Measurements from ENCODE around the gene E2F4.

The E2F4 gene

DNA sequence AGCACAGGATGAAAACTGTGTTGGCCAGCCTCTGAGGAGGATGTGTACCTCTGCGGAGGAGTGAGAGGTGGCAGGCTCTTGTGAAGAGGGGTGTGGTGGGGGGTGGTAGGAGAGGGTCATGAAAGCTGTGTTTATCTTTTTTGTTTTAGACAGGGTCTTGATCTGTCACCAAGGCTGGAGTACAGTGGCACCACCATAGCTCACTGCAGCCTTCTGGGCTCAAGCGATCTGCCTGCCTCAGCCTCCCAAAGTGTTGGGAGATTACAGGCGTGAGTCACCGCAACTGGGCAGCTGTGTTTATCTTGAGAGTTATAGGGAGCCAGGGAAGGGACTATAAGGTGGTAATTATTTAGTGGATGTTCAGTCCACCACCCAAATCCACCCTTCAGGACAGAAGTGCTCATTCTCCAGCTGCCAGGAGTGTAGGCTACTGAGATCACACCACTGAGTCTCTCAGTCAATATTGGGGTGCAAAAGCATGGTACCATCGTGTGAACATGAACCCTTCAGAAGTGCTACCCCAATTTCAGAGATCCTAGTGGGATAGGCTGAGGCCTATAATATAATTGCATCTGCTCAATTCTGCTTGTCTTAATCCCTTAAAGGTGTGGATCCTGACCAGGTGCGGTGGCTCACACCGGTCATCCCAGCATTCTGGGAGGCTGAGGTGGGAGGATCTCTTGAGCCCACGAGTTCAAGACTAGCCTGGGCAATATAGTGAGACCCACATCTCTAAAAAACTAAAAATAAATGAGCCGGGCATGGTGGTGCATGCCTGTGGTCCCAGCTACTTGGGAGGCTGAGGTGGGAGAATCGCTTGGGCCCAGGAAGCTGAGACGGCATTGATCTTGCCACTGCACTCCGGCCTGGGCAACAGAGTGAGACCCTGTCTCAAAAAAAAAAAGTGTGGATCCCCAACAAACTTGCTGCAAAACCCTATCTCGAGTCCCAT lies 1.2 kb upstream of the E2F4 start:
- peaks cover 9% of the 10 kb centered on the region for H3K36me3 Mint-ChIP-seq
- H3K27me3 Mint-ChIP-seq, result no peaks in the 10 kb centered on the region
- peak overlapping the region; percentile 95 for H3K4me3 Mint-ChIP-seq
- no peaks in the 10 kb centered on the region for H3K9me3 Mint-ChIP-seq
- H3K4me1 Mint-ChIP-seq, result peaks cover 27% of the 10 kb centered on the region
- no peak overlapping the region for H3K27ac Mint-ChIP-seq

DNA sequence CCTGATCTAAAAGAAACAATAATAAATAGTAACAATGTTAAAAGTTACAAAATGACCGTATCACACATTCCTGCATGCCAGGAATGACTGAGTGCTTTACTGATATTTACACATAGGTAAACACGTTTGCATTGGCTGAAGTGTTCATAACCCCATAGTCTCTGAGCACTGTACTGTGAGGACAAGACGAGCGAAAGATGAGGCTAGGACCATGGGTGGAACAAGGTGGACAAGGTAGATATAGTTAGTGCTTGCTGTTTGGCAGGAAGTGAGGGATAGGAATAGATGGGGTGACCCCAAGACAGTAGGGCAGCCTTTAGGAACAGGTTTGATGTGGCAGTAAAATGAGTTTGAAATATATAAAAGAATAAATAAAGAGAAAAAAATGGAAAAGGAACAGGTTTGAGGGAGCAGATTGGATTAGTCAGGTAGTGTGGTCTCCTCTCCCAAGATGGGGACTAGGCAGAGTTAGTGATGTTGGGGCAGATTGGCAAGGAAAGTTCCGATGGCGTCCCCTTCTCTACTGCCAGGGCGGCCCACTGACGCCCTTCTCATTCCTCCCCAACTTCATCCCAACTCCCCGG lies 452 bp upstream of the E2F4 start:
- Mint-ChIP-seq H3K4me3 (peak overlapping the region; percentile 95), H3K27ac (peak overlapping the region; percentile 89), H3K36me3 (peaks cover 13% of the 10 kb centered on the region), H3K27me3 (no peaks in the 10 kb centered on the region), H3K4me1 (peaks cover 34% of the 10 kb centered on the region), H3K9me3 (no peaks in the 10 kb centered on the region)

DNA sequence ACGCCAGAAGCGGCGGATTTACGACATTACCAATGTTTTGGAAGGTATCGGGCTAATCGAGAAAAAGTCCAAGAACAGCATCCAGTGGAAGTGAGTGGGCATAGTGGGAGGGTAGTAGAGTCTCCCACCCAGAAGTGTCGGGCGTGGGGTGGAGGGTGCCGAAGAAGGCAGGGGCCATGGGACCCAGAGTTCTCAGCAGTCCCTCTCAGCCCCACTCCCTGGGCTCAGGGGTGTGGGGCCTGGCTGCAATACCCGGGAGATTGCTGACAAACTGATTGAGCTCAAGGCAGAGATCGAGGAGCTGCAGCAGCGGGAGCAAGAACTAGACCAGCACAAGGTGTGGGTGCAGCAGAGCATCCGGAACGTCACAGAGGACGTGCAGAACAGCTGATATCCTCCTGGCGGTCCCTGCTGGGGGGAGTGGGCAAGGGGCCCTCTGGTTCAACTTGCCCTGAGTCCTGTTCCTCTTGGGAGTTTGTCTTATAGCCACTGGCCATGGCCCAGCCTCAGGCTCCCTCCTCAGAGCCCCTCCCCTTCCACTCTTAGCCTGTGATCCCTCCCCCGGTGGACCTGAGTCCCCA lies 916 bp downstream of the E2F4 start:
- peak overlapping the region; percentile 51 for H3K27ac Mint-ChIP-seq
- H3K9me3 Mint-ChIP-seq, result no peaks in the 10 kb centered on the region
- H3K4me1 Mint-ChIP-seq, result peaks cover 38% of the 10 kb centered on the region
- H3K4me3 Mint-ChIP-seq, result peak overlapping the region; percentile 95
- H3K36me3 Mint-ChIP-seq, result peaks cover 17% of the 10 kb centered on the region
- no peaks in the 10 kb centered on the region for H3K27me3 Mint-ChIP-seq

DNA sequence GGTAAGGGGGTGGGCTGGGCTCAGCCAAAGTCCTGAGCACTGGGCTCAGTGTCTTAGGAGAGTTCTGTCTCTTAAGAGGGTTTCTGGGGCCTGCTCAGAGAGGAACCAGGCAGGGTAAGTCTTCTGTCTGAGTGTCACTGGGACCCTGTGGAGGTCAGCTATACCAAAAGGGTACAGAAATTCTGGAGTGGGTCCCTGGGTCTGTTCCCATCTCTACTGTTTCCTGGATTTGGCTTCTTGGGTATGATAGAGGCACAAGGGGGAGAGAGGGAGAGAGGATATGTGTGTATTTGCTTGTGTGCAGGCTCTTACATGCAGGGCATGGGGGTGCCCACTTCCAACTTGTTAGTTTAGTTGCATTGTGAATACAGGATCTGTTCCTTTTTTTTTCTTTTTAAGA lies 1.6 kb downstream of the E2F4 start:
- peaks cover 18% of the 10 kb centered on the region for H3K36me3 Mint-ChIP-seq
- H3K27me3 Mint-ChIP-seq, result no peaks in the 10 kb centered on the region
- H3K9me3 Mint-ChIP-seq, result no peaks in the 10 kb centered on the region
- H3K4me3 Mint-ChIP-seq, result peak overlapping the region; percentile 95
- peaks cover 38% of the 10 kb centered on the region for H3K4me1 Mint-ChIP-seq
- H3K27ac Mint-ChIP-seq, result peak overlapping the region; percentile 46

DNA sequence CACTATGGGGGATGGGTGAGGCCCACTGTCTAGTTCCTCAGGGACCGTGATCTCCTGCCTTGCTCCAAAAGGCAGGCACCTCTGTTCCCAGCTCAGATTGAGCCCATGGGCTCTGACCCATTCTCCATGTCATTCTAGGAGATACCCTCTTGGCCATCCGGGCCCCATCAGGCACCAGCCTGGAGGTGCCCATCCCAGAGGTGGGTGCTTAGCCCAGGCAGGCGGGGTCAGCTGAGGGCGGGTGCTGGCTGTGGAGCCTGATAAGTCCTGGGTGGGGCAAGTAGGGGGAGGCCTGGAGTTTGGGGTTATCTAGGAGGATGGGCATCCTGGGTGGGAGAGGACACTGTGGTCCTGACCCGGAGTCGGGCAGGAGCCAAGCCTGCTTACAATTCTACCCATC lies 2.3 kb downstream of the E2F4 start:
- no peaks in the 10 kb centered on the region for H3K27me3 Mint-ChIP-seq

DNA sequence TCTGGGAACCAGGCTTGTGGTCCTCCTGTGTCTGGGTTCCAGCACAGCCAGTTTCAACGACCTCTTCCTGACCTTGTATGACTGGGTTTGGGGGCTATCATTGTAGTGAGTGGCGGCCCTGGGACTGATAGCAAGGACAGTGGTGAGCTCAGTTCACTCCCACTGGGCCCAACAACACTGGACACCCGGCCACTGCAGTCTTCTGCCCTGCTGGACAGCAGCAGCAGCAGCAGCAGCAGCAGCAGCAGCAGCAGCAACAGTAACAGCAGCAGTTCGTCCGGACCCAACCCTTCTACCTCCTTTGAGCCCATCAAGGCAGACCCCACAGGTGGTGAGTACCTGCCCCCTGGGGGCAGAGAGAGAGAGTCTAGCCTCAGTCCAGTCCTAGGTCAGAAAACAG lies 3.7 kb downstream of the E2F4 start:
- H3K36me3 Mint-ChIP-seq, result peaks cover 18% of the 10 kb centered on the region
- H3K4me3 Mint-ChIP-seq, result no peak overlapping the region
- no peak overlapping the region for H3K27ac Mint-ChIP-seq
- H3K9me3 Mint-ChIP-seq, result no peaks in the 10 kb centered on the region
- H3K4me1 Mint-ChIP-seq, result peaks cover 38% of the 10 kb centered on the region
- no peaks in the 10 kb centered on the region for H3K27me3 Mint-ChIP-seq

More for the DNA sequence above, 2.3 kb downstream of the E2F4 start:
- peaks cover 38% of the 10 kb centered on the region for H3K4me1 Mint-ChIP-seq
- peaks cover 18% of the 10 kb centered on the region for H3K36me3 Mint-ChIP-seq
- H3K9me3 Mint-ChIP-seq, result no peaks in the 10 kb centered on the region
- peak overlapping the region; percentile 95 for H3K4me3 Mint-ChIP-seq
- peak overlapping the region; percentile 41 for H3K27ac Mint-ChIP-seq

DNA sequence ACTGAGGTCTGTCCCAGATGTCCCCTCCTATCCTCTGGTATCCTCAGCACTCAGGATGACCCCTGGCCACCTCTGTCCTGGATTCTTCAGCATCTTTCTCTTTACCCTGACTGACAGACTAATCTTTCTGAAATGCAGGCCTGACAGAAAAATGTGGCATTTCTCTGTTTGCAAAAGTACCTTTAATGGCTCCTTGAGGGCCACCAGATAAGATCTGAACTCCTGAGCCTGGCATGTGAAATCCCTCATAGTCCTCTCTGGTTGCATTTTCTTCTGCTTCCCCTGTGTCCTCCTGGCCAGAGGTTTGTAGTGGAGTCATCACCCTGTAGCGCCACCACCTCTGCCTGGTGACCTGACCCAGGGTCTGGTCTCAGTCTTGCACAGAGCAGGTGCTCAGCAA lies 4.9 kb downstream of the E2F4 start:
- H3K27ac Mint-ChIP-seq, result peak overlapping the region; percentile 76

DNA sequence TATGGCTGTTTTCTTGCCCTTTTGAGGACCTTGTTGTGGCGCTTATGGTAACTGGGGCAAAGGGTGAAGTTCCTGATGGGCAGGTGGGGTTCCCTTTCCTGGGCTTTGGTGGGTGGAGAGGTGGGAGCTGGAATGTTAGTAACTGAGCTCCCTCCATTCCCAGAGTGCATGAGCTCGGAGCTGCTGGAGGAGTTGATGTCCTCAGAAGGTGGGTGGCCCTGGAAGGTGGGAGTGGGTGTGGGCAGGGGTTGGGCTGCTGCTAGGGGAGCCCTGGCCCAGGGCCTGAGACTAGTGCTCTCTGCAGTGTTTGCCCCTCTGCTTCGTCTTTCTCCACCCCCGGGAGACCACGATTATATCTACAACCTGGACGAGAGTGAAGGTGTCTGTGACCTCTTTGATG lies 5.7 kb downstream of the E2F4 start:
- Mint-ChIP-seq H3K27ac (peak overlapping the region; percentile 55), H3K4me3 (no peak overlapping the region), H3K4me1 (peaks cover 27% of the 10 kb centered on the region), H3K9me3 (no peaks in the 10 kb centered on the region), H3K36me3 (peaks cover 16% of the 10 kb centered on the region), H3K27me3 (no peaks in the 10 kb centered on the region)

More for the DNA sequence above, 4.9 kb downstream of the E2F4 start:
- Mint-ChIP-seq H3K9me3 (no peaks in the 10 kb centered on the region), H3K36me3 (peaks cover 18% of the 10 kb centered on the region), H3K4me1 (peaks cover 31% of the 10 kb centered on the region), H3K4me3 (peak overlapping the region; percentile 51), H3K27me3 (no peaks in the 10 kb centered on the region)

DNA sequence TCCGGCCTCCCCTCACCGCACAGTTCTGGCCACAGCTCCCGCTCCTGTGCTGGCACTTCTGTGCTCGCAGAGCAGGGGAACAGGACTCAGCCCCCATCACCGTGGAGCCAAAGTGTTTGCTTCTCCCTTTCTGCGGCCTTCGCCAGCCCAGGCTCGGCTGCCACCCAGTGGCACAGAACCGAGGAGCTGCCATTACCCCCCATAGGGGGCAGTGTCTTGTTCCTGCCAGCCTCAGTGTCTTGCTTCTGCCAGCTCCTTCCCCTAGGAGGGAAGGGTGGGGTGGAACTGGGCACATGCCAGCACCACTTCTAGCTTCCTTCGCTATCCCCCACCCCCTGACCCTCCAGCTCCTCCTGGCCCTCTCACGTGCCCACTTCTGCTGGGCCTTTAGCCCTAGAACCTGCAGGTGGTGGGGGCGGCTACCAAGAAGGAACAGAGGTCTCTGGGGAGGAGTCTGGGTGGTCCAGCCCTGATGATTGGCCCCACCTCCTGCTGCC lies 6.3 kb downstream of the E2F4 start:
- Mint-ChIP-seq H3K27me3 (no peaks in the 10 kb centered on the region), H3K4me1 (peaks cover 24% of the 10 kb centered on the region), H3K27ac (no peak overlapping the region), H3K36me3 (peaks cover 15% of the 10 kb centered on the region), H3K4me3 (no peak overlapping the region), H3K9me3 (no peaks in the 10 kb centered on the region)

DNA sequence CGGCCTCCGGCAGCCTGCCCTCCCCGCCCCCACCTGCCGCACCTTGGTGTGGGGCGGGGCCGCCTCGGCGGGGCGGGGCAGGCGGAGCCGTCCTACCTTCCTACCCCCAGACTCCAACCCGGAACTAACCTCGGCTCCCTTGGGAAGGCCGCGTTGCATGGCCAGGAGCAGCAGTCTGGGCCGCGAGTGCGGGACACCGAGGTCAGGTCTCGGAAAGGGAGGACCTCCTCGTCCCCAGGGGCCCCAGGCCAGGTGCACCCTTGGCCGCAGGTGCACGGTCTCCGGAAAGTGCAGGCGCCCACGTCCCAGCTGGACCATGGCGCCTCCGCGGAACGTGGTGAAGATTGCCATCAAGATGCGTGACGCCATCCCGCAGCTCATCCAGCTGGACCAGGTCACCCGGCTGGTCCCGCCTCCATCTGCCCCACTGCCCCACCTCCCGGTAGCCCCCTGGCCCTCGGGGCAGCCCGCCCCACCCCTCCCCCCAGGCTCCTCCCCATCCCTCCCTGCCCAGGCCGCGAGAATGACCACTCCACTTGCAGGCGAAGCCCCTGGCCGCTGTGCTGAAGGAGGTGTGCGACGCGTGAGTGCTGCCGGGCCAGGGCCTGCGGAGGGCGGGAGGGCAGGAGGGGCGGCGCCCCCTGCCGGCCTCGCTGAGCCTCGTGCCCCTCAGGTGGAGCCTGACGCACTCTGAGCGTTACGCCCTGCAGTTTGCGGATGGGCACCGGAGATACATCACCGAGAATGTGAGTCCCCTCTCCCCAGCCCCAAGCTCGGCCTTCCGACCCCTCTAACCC lies 7.3 kb downstream of the E2F4 start, which contains the start of gene ELMO3:
Gene ELMO3, plus strand, starts transcription at position 121 of the 797 bp plus-strand sequence. Its CDS starts 196 bp downstream, at position 317.
- no peaks in the 10 kb centered on the region for H3K9me3 Mint-ChIP-seq
- H3K27me3 Mint-ChIP-seq, result no peaks in the 10 kb centered on the region
- H3K27ac Mint-ChIP-seq, result no peak within 1 kb of the TSS
- no peak within 1 kb of the TSS for H3K4me3 Mint-ChIP-seq
- peaks cover 15% of the 10 kb centered on the region for H3K4me1 Mint-ChIP-seq
- H3K36me3 Mint-ChIP-seq, result peaks cover 11% of the 10 kb centered on the region

DNA sequence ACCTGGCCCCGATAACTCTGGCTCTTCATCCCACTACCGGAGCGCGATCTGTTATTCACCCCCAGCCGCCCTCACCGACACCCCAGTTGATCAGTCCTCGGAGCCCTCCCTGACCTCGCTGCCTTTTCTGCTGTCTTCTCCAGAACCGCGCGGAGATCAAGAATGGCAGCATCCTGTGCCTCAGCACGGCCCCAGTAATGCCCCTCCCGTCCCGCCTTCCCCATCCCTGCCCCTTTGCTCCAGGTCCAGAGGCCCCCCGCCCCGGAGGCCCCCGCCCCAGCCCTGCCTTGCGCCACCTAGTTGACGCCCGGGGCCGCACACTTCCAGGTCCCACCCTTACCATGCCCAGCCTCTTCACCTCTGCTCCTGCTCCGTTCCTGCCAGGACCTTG lies 7.8 kb downstream of the E2F4 start:
- Mint-ChIP-seq H3K9me3 (no peaks in the 10 kb centered on the region), H3K27ac (no peak overlapping the region), H3K27me3 (no peaks in the 10 kb centered on the region), H3K4me1 (peaks cover 15% of the 10 kb centered on the region), H3K4me3 (no peak overlapping the region), H3K36me3 (peaks cover 11% of the 10 kb centered on the region)

DNA sequence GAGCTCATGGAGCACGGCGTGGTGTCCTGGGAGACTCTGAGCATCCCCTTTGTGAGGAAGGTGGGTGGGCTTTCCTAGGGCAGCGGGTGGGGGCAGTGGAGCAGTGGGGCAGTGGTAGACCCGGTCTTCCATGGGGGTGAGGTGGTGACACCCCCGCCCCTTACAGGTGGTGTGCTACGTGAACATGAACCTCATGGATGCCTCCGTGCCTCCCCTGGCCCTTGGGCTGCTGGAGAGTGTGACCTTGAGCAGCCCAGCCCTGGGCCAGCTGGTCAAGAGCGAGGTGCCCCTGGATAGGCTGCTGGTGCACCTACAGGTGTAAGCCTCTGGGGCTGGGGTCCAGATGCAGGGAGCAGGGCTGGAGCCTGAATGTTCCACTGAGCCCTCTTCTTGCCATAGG lies 8.5 kb downstream of the E2F4 start:
- Mint-ChIP-seq H3K27me3 (no peaks in the 10 kb centered on the region), H3K4me3 (no peak overlapping the region), H3K27ac (no peak overlapping the region), H3K36me3 (peaks cover 11% of the 10 kb centered on the region), H3K4me1 (peaks cover 15% of the 10 kb centered on the region), H3K9me3 (no peaks in the 10 kb centered on the region)

DNA sequence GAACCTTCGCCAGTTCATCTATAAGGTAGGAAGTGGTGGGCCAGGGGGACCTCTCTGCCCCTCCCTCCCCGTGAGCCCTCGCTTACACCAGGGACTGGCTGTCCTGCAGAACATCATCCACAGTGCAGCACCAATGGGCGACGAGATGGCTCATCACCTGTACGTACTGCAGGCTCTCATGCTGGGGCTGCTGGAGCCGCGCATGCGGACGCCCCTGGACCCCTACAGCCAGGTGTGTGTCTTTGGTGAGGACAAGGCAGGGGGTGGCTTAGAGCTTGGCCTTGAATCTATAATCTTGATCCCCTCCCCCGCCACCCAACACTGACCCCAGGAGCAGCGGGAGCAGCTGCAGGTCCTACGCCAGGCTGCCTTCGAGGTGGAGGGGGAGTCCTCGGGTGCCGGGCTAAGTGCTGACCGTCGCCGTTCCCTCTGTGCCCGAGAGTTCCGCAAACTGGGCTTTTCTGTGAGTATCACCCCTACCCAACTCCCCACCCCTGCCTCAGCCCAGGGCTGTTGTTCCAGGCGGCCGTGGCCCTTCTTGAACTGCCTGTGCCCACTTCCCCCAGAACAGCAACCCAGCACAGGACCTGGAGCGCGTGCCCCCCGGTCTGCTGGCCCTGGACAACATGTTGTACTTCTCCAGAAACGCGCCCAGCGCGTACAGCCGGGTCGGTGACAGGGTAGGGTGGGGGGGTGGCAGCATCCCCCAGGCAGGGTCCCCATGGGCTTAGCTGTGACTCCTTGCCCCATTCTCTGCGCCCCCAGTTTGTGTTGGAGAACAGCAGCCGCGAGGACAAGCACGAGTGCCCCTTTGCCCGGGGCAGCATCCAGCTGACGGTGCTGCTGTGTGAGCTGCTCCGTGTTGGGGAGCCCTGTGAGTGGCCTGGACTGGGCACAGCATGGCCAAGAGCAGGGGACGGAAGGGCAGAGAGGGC lies 9.7 kb downstream of the E2F4 start:
- H3K9me3 Mint-ChIP-seq, result no peaks in the 10 kb centered on the region
- H3K36me3 Mint-ChIP-seq, result peaks cover 6% of the 10 kb centered on the region
- no peaks in the 10 kb centered on the region for H3K27me3 Mint-ChIP-seq
- peaks cover 3% of the 10 kb centered on the region for H3K4me1 Mint-ChIP-seq
- H3K4me3 Mint-ChIP-seq, result no peak overlapping the region
- no peak overlapping the region for H3K27ac Mint-ChIP-seq

DNA sequence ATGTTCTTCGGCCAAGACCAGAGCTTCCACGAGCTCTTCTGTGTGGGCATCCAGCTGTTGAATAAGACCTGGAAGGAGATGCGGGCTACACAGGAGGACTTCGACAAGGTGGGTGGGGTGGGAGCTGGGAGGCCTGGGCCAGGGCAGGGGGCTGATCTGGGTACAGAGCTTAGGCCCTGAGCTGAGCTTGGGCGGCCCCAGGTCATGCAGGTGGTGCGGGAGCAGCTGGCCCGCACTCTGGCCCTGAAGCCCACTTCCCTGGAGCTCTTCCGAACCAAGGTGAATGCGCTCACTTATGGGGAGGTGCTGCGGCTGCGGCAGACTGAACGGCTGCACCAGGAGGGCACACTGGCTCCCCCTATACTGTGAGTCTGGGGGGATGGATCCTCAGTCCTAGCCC lies 10.5 kb downstream of the E2F4 start:
- H3K36me3 Mint-ChIP-seq, result peaks cover 4% of the 10 kb centered on the region
- H3K27ac Mint-ChIP-seq, result no peak overlapping the region

More for the DNA sequence above, 10.5 kb downstream of the E2F4 start:
- no peaks in the 10 kb centered on the region for H3K4me1 Mint-ChIP-seq
- no peak overlapping the region for H3K4me3 Mint-ChIP-seq
- no peaks in the 10 kb centered on the region for H3K27me3 Mint-ChIP-seq
- no peaks in the 10 kb centered on the region for H3K9me3 Mint-ChIP-seq

Measured in activated naive CD4-positive, alpha-beta T cell treated with anti-CD3 and anti-CD28 coated beads, Interleukin-2, amount 50 U/mL, for 24 hours (primary cell).